Jurkat, Clone E6-1 (cell line): Measurements from ENCODE around the gene TENM4.

Source experiments
- DNase-seq: peaks from one replicate; pipeline ENCODE4 v3.0.0-alpha.2; 2011; ENCODE audit warnings: low read depth, low spot score
- H3K4me3 ChIP-seq: 2 replicates; pipeline ENCODE4 v1.5.1; 2011; ENCODE audit warnings: mild to moderate bottlenecking, low read length, control low read depth, moderate library complexity

Gene TENM4

GRCh38 chr11:78689585-78690153, 751.2 kb downstream of the TENM4 start:
- no peak overlapping the region for H3K4me3 ChIP-seq
- DNase-seq: no peak

GRCh38 chr11:78689101-78689500, 751.7 kb downstream of the TENM4 start:
- H3K4me3 ChIP-seq: no peak overlapping the region
- no peak for DNase-seq

DNA sequence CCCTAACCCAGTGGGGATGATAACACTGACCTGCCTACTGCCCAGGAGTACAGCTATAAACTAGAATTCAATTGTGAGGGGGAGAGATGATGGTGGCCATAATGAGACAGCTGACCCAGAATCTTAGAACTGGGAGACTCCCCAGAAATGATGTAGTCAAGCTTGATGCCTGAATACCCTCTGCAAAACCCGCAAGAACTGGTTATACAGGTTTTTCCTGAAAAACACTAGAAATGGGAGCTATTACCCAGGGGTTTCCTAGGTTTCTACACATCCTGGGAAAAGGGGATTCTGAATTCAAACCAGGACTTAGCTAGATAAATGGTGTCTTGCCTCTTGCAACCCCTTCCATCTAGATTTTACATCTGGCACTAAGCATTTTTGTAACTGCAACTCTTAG, 752.4 kb downstream of the TENM4 start:
- H3K4me3 ChIP-seq: no peak overlapping the region

GRCh38 chr11:78685156-78685555, 755.7 kb downstream of the TENM4 start:
- DNase-seq: no peak

More for the DNA sequence above, 752.4 kb downstream of the TENM4 start:
- no peak for DNase-seq

GRCh38 chr11:78684377-78684776, 756.5 kb downstream of the TENM4 start:
- no peak overlapping the region for H3K4me3 ChIP-seq
- no peak for DNase-seq

More at GRCh38 chr11:78685156-78685555, 755.7 kb downstream of the TENM4 start:
- no peak overlapping the region for H3K4me3 ChIP-seq

GRCh38 chr11:78683774-78684173, 757.1 kb downstream of the TENM4 start:
- H3K4me3 ChIP-seq: no peak overlapping the region
- DNase-seq: no peak

- no peak for DNase-seq
These were observed 764.7 kb downstream of the TENM4 start for GRCh38 chr11:78676026-78676557.

DNA sequence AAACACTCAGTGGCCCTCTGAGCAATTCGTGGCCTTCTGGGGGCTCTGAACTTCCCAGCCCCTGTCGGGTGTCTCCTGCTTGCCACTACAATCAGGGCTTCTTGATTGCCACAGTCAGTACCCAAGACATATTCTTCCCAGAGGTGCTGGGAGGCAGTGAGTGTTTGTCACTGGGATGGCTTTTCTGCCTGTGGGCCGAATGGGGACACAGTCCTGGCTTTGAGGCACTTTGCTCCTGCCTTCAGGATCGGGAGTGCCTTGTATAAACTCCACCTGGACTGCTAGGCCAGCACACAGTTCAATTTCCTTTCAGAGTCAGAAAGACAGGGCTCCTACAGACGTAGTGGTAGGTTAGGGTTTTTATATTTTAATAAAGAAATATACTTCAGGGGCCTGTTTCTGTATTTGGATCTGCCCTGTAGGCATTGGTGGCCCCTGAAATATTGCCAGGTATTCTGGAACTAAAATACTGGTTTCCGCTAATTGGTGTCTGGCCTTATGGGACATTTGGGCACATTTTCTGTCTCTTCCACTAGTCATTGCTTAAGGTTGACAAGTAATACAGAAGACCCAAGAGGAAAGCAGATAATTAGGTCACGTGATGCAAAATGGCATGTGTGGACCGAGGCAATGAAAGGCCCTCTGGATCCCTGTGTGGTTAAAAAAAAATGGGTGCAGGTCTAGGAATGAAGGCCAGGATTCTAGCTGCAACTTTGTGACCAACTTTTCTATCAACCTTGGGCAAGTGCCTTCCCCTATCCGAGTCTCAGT, 767.8 kb downstream of the TENM4 start:
- no peak overlapping the region for H3K4me3 ChIP-seq
- DNase-seq: no peak

More at GRCh38 chr11:78676026-78676557, 764.7 kb downstream of the TENM4 start:
- H3K4me3 ChIP-seq: no peak overlapping the region

DNA sequence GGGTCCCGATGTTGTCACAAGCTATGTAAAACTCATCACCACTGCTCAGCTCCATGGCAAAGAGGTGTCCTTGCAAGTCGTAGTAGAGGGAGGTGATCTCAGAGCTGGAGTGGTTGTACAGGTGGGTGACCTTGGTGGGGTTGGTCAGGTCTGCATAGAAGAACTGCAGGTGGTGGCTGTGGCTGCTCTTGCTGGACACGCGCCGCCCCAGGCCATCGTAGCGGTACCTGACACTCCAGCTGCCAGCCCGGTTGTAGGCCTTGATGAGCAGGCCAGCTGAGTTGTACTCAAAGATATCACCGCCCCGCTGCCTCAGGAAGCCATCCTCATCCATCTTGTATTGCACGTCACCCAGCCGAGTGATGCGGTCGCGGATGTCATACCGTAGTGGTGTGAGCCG, 771.6 kb downstream of the TENM4 start:
- DNase-seq: no peak

GRCh38 chr11:78667461-78667860, 773.4 kb downstream of the TENM4 start:
- DNase-seq: no peak

More for the DNA sequence above, 771.6 kb downstream of the TENM4 start:
- H3K4me3 ChIP-seq: no peak overlapping the region

GRCh38 chr11:78666675-78667160, 774.1 kb downstream of the TENM4 start:
- no peak overlapping the region for H3K4me3 ChIP-seq
- DNase-seq: no peak

More at GRCh38 chr11:78667461-78667860, 773.4 kb downstream of the TENM4 start:
- no peak overlapping the region for H3K4me3 ChIP-seq

- DNase-seq: no peak
- H3K4me3 ChIP-seq: no peak overlapping the region
These were observed 776.2 kb downstream of the TENM4 start for GRCh38 chr11:78664636-78665035.

DNA sequence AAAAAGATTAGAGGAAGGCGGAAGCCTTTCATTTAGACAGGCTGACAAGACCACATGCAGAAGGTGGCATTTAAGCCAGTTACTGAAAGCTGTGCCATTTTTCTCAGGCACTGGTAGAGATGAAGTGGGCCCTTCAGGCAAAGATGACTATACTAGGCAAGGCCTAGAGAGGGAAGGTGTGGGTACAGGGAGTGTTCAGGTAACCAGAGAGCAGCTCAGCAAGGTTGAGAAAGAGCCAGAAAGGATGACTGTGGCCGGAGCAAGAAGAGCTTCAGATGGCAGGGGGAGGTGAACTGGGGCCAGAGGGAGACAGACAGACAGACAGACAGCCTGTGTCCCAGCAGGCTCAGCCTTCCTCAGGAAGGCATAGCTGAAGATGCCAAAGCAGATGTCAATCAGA, 778.0 kb downstream of the TENM4 start:
- no peak overlapping the region for H3K4me3 ChIP-seq
- no peak for DNase-seq

GRCh38 chr11:78660471-78660870, 780.4 kb downstream of the TENM4 start:
- H3K4me3 ChIP-seq: no peak overlapping the region
- DNase-seq: no peak

DNA sequence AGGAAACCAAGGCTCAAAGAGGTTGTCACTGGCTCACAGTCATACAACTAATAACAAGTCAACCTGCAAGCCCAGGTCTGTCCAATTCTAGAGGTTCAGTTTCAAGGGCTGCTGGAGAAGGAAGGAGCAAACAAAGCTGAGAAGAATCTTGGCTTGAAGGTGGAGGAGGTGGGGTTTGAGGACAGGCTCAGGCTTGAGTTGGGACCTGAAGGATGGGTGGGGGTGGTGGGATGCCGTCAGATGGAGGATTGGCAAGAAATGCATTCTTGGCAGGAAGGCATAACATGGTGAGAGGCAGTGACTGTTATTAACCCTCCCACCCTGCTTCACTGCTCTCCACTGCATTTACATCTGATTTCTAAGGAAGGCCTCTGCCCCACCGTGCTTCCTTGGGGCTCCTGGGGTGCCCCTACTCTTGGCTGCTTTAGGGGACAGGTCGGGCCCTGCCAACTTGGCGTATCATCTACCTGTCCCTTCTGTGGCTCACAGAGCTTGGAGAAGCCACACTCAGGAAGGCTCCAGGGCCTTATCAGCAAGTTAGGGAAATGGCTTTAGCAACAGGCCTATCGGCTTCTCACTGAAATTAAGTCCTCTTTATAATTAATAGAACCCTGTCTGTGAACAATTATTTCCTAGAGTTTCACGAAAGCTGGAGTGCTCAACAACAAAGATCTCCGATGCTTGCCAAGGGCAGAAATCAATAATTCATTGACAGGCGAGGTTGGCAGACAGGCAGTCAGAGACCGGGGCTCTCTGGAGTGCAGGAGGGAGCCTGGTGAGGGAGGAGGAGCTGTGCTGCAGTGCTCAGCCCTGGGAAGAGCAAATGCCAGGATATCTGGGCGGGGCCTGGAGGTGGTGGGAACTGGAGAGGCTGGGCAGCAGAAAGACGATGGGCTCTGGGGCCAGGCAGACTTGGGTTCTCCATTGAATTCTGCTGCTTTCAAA, 781.2 kb downstream of the TENM4 start:
- no peak overlapping the region for H3K4me3 ChIP-seq
- DNase-seq: no peak

DNA sequence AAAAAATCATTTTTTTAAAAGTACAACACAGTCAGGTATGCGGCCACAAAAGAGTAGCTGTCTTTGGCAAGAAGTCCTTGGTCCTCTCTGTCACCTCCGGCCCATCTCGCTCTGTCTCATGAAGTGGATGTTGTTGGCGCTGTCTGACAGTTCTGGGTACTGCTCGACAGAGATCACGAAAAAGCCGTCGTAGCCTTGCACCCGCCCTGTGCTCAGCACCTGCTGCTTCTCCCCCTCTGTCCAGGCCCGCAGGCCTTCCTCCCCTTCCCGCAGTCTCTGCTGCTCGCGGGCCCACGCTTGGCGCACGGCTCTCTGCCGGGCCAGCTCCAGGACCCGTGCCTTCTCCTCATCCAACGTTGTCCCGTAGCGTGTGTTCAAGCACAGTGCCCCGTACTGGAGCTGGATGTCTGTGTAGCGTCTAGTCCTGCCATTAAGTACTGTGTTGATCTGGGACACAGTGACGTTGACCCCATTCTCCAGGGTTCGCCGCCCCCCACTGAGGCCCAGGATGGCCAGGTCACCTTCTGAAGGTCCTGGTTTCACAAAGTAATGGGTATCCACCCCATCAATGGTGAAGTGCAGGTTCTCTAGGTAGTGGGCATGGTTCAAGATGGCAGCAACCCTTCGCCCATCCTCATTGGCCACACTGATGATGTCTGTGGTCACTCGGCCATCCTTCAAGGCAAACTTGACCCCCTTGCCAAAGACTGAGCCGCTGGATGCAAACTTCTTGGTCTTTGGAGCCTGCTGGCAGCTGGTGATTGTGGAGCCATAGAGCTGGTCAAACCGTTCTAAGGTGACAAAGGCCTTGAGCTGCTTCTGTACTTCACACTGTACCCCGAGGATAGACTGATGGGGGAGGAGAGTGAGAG, 782.6 kb downstream of the TENM4 start:
- H3K4me3 ChIP-seq: no peak overlapping the region
- no peak for DNase-seq

- no peak overlapping the region for H3K4me3 ChIP-seq
- DNase-seq: no peak
These were observed 783.4 kb downstream of the TENM4 start for GRCh38 chr11:78657441-78657840.

DNA sequence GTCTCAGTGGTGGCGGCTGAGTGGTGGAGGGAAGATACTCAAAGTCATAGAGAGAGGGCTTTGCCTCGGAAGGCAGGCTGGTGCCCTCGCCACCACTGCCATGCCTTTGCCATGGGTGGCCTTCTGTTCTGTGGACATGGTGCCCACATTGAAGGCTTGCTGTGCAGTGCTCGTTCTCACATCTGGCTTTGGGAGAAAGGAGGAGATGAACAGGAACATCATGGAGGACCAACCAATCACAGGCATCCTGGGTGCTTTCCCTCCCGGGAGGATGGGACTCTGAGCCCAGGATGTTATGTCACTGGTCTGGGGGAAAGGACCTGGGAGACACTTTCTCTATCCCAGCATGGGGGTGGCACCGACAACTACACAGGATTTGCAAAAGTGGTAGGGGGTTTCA, 783.8 kb downstream of the TENM4 start:
- H3K4me3 ChIP-seq: no peak overlapping the region
- no peak for DNase-seq
